ENCODE results near the gene NPB.

Gene NPB

DNA sequence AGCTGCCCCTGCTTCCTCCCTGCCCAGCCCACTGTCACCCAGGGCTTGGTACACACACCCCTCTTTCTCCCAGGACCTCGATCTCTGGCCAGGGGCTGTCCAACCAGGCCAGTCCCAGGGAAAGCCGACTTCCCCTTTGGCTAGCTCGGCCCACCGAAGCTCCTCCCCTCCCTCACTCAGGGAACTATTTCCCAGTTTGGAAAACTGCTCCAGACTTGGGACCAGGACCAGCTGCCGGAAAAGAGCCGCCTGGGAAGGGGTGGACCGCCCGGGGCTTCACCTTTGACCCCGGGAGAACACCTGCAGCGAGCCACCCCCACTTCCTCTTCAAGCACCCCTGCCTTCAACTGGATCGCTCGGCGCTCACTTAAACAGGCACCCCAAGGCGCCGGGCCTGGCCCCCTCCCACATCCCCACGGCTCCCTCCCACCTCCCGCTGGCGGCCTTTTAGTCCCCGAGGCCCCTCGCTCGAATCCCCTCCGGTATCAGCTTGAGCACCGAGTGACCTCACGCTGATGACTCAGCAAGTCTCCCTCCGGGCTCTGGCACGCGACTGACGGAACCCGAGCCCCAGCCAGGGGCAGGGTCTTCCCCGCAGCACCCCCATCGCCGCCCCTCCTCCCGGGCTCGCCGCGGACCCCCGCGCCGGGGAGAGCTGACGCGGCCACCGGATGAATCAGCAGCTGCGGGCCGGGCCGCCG lies 24.6 kb downstream of the NPB start:
- peak; percentile 69 for DNase-seq (ENCODE audit: low spot score)

GRCh38 chr17:81927152-81927652 lies 25.2 kb downstream of the NPB start:
- no peak for DNase-seq (ENCODE audit: low spot score)

- peak; percentile 95 for DNase-seq (ENCODE audit: low spot score)
Measured at GRCh38 chr17:81927653-81928543, 25.9 kb downstream of the NPB start, which contains the start of gene MAFG. MAFG (minus strand) TSS chr17:81927735; CDS start chr17:81923185, 4,550 bp downstream.

GRCh38 chr17:81928544-81929252 lies 26.7 kb downstream of the NPB start:
- DNase-seq (ENCODE audit: low spot score), result no peak

DNA sequence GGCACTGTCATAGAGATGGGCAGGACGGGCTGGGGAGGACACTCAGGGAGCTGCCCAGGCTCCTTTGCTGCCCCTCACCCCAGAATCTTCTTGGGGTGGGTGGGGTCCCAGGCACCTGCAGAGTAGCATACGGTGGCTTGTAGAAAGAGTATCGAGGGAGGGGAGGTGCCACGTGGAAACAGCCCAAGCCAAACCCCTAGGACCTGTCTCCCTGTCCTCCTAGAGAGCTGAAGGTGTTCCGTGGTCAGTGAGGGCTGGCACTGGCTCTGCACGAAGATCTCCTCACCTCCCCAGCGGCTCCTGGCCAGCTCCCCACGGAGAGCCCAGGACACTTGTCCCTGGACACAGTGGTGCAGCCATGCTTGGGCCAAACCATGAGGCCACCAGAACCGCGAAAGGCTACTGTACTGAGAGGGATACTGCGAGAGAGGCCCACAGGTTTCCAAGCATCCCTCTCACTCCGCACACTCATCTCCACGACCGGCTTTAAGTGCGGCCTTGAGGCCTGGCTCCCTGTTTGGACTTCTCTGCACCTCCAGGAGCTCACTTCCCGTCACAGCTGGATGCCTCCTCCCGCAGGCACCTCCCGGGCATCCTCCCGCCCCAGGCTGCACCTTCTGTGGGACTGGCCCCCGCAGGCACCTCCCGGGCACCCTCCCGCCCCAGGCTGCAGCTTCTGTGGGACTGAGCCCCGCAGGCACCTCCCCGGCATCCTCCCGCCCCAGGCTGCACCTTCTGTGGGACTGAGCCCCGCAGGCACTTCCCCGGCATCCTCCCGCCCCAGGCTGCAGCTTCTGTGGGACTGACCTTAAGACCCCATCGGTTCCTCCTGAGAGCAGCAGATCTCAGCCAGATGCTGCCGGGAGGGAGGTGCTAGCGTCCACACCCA lies 27.5 kb downstream of the NPB start:
- DNase-seq (ENCODE audit: low spot score), result no peak

GRCh38 chr17:81930142-81931125 lies 28.4 kb downstream of the NPB start:
- DNase-seq (ENCODE audit: low spot score), result peak; percentile 51

DNA sequence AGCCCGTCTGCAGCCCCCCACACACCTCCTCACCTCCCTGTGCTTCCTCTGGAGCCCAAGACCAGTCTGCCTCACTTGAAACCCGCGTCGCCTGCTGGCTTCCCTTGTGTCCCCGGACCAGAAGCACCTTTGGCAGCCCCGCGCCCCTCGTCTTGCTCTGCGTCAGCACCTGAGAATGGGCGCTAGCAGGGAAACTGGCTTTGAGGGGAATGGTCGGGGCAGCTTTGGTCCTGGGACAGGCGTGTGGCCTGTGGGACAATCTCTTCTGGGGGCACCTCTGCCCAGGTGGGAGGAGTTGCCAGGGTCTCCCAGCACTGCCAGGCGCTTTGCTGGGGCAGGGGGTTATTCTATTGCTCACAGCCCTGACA lies 29.1 kb downstream of the NPB start:
- DNase-seq (ENCODE audit: low spot score), result no peak

- DNase-seq (ENCODE audit: low spot score), result no peak
Measured at GRCh38 chr17:81931557-81932332, 29.7 kb downstream of the NPB start.

GRCh38 chr17:81932333-81932983 lies 30.4 kb downstream of the NPB start:
- DNase-seq (ENCODE audit: low spot score), result no peak

- no peak for DNase-seq (ENCODE audit: low spot score)
Measured at GRCh38 chr17:81933178-81933699, 31.2 kb downstream of the NPB start.

DNA sequence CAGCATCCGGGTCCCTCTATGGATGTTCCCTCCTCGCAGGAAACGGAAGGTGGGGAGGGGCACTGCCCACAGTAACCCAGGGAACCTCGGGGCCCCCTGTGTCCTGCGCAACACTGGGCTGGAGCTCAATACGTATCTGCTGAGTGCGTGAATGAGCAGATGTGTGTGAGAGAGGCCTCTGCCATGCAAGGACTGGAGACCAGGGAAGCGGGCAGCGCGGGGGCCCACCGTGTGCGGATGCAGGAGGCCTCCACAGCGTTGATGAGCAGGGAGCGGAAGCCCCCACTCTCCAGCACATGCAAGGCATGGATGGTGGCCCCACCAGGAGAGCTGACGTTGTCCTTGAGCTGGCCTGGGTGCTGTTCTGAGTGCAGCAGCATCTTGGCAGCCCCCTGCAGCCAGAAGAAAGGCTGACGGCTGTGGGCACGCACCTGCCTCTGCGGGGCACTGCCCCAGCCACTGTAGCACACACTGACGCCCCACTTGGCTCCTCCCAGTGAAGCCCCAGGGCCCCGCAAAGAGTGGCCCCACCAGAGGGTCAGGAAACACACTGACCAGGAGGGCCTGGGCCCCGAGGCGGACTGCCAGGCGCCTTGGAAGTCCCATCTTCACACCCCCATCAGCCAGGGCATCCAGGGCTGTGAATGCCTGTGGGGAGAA lies 32.2 kb downstream of the NPB start:
- no peak for DNase-seq (ENCODE audit: low spot score)

GRCh38 chr17:81934850-81935708 lies 33.0 kb downstream of the NPB start:
- no peak for DNase-seq (ENCODE audit: low spot score)

GRCh38 chr17:81935709-81936084 lies 33.7 kb downstream of the NPB start:
- DNase-seq (ENCODE audit: low spot score), result no peak

GRCh38 chr17:81939218-81939617 lies 37.2 kb downstream of the NPB start:
- DNase-seq (ENCODE audit: low spot score), result no peak

- no peak for DNase-seq (ENCODE audit: low spot score)
Measured at GRCh38 chr17:81939881-81940385, 37.9 kb downstream of the NPB start.

DNA sequence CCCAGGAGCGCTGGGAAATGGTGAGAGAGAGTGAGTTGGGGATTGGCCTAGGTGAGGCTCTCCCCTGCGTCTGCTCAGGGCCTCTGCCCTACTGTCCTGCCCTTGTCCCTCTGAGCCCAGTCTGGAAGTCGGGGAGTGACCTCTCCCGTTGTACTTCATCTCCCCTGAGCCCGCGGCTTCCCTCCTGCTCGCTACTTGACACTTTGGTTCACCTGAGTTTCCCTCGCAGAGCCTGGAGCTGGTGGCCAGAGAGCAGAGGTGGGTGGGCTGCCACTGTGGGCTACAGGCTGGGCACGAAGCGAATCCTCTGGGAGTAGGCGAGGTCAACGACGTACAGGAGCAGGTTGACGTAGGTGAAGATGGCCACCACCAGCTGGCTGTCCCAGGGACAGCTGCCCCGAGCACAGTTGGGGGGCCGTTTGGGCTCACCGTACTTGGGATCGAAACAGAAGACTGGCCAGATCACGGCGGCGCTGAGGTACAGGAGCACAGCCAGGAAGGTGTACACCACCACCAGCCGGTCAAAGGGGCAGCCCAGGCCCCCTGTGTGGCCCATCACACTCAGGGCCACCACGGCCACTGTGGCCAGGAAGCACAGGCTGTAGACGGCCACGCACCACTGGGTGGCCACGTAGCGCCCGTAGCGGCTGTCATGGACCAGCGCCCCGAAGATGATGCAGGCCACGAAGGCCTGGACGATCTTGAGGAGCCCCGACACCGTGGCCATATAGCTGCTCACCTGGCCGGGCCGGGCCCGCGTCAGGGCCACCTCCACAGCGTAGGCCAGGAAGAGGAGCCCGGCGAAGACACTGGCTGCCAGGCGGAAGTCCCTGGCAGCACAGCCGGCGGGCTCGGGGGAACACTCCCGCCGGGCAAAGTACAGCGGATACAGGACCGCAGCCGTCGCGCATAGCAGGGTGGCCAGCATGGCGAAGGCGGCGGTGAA lies 38.8 kb downstream of the NPB start:
- no peak for DNase-seq (ENCODE audit: low spot score)
